ENCODE measurements around the gene GLI1.

Gene GLI1

GRCh38 chr12:57521525-57522010, 62.0 kb downstream of the GLI1 start:
- DNase-seq, result peak; percentile 42

Measured in activated CD4-positive, alpha-beta T cell treated with anti-CD3 and anti-CD28 coated beads for 48 hours (primary cell).